ENCODE results near the gene PLCB1. TPM values are rescaled to one million over a fixed set of nuclear protein-coding genes. Genes with fewer than 3 reads are reported as not detected.
"Not testable (repeated sequence)": the region's sequence is repeated elsewhere in the genome, so short reads cannot be mapped to it uniquely, and the experiment has no call there.

Gene PLCB1
- polyA plus RNA-seq, 1 donor from 2014 or later: 0.28 TPM

DNA sequence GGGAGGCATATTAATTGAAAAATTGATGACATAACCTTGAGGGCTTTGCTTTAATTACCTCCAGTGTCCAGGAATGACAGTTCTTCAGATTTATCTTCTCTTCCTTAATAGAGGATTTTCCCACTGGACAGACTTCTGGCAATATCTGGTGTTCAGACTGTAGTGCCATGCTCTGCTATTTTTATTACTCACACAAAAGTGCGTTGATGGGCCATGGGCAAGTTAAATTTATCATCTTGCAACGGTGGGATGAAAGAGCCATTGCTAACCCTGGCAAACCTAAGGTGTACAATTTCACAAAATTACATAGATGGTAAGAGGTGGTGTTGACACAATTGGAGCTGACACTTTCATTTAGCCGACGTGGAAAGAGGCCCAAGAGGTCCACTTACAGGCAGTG is 683.1 kb downstream of the PLCB1 start:
- H3K4me3 Mint-ChIP-seq: no peak overlapping the region
- H3K4me1 Mint-ChIP-seq: no peaks in the 10 kb centered on the region
- peaks cover 2% of the 10 kb centered on the region in 3 donors for H3K9me3 Mint-ChIP-seq
- peaks cover 2% of the 10 kb centered on the region for H3K27me3 Mint-ChIP-seq
- no peak overlapping the region for H3K27ac Mint-ChIP-seq
- no peaks in the 10 kb centered on the region for H3K36me3 Mint-ChIP-seq

DNA sequence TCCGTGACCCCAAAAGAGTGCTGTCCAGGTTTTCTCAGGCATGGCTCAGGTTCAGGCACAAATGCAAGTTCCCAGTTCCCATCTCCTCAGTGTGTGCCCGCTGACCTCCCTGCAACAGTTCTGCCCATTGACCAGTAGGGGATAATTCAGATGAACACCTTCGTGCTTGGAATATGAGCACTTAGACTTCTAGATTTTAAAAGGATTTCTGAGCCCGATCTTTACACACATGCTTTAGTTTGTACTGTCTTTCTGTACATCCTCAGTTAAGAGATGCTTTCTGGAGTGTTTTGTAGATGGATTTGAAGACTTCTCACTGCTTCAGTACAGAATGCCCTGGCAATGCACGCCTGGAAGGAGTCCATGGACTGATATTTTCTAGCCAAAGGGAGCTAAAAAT is 697.2 kb downstream of the PLCB1 start:
- Mint-ChIP-seq H3K4me3 (no peak overlapping the region), H3K9me3 (peaks cover 0 to 4% (median 3%) of the 10 kb centered on the region in 3 donors), H3K36me3 (no peaks in the 10 kb centered on the region), H3K27me3 (no peaks in the 10 kb centered on the region), H3K27ac (no peak overlapping the region), H3K4me1 (no peaks in the 10 kb centered on the region)

DNA sequence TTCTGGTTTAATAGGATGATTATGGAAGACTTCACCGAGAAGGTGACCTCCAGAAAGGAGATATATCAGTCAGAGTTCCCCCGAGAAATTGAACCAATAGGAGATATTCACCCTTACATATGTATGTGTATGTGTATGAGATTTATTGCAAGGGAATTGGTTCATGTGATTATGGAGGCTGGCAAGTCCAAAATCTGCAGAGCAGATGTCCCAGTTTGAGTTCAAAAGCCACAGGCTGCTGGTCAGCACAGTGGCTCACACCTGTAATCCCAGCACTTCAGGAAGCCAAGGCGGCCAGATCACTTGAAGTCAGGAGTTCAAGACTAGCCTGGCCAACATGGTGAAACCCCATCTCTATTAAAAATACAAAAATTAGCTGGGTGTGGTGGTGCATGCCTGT is 702.2 kb downstream of the PLCB1 start:
- not testable (repeated sequence) for H3K4me3 Mint-ChIP-seq, H3K36me3 Mint-ChIP-seq, H3K9me3 Mint-ChIP-seq, H3K27me3 Mint-ChIP-seq, H3K4me1 Mint-ChIP-seq, H3K27ac Mint-ChIP-seq

DNA sequence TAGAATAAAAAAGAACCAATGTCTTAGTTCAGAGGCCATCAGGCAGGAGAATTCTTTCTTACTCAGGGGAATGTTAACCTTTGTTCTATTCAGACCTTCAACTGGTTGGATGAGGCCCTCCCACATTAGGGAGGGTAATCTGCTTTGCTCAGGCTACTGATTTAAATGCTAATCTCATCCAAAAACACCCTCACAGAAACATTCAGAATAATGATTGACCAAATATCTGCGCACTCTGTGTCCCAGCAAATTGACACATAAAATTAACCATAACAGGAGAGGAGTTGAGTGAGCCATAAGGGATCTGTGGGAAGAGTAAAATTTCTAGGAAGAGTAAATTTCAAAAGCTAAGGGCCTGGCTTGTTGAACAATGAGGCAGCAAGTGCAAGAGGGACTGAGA is 702.8 kb downstream of the PLCB1 start:
- H3K9me3 Mint-ChIP-seq: peaks cover 0 to 4% (median 3%) of the 10 kb centered on the region in 3 donors
- H3K27ac Mint-ChIP-seq: no peak overlapping the region
- no peaks in the 10 kb centered on the region for H3K36me3 Mint-ChIP-seq
- H3K4me1 Mint-ChIP-seq: peaks cover 0 to 2% (median 0%) of the 10 kb centered on the region in 3 donors
- no peaks in the 10 kb centered on the region for H3K27me3 Mint-ChIP-seq
- H3K4me3 Mint-ChIP-seq: no peak overlapping the region

- peaks cover 0 to 2% (median 0%) of the 10 kb centered on the region in 3 donors for H3K4me1 Mint-ChIP-seq
Observed at GRCh38 chr20:8837396-8837795, 705.3 kb downstream of the PLCB1 start.

DNA sequence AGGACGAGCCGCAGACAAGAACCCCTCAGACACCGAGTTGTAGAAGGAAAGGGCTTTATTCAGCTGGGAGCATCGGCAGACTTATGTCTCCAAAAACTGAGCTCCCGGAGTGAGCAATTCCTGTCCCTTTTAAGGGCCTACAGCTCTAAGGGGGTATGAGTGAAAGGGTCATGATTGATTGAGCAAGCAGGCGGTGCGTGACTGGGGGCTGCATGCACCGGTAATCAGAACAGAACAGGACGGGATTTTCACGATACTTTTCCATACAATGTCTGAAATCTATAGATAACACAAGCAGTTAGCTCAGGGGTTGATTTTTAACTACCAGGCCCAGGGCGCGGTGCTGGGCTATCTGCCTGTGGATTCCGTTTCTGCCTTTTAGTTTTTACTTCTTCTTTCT is 710.5 kb downstream of the PLCB1 start:
- H3K27ac Mint-ChIP-seq: no peak overlapping the region
- H3K27me3 Mint-ChIP-seq: no peaks in the 10 kb centered on the region
- no peak overlapping the region for H3K4me3 Mint-ChIP-seq
- no peaks in the 10 kb centered on the region for H3K4me1 Mint-ChIP-seq
- H3K9me3 Mint-ChIP-seq: no peaks in the 10 kb centered on the region
- H3K36me3 Mint-ChIP-seq: no peaks in the 10 kb centered on the region

More at GRCh38 chr20:8837396-8837795, 705.3 kb downstream of the PLCB1 start:
- Mint-ChIP-seq H3K4me3 (no peak overlapping the region), H3K27ac (no peak overlapping the region), H3K27me3 (no peaks in the 10 kb centered on the region), H3K36me3 (no peaks in the 10 kb centered on the region), H3K9me3 (peaks cover 0 to 4% (median 3%) of the 10 kb centered on the region in 3 donors)

- H3K4me3 Mint-ChIP-seq: no peak overlapping the region
- H3K36me3 Mint-ChIP-seq: no peaks in the 10 kb centered on the region
- H3K27me3 Mint-ChIP-seq: no peaks in the 10 kb centered on the region
- H3K9me3 Mint-ChIP-seq: peaks cover 0 to 3% (median 0%) of the 10 kb centered on the region in 3 donors
- H3K4me1 Mint-ChIP-seq: no peaks in the 10 kb centered on the region
- no peak overlapping the region for H3K27ac Mint-ChIP-seq
Observed at GRCh38 chr20:8844179-8844578, 712.1 kb downstream of the PLCB1 start.

- H3K27ac Mint-ChIP-seq: no peak overlapping the region
- no peaks in the 10 kb centered on the region for H3K4me1 Mint-ChIP-seq
- H3K4me3 Mint-ChIP-seq: no peak overlapping the region
- H3K9me3 Mint-ChIP-seq: peaks cover 0 to 3% (median 0%) of the 10 kb centered on the region in 3 donors
- no peaks in the 10 kb centered on the region for H3K36me3 Mint-ChIP-seq
- no peaks in the 10 kb centered on the region for H3K27me3 Mint-ChIP-seq
Observed at GRCh38 chr20:8849990-8850389, 717.9 kb downstream of the PLCB1 start.

DNA sequence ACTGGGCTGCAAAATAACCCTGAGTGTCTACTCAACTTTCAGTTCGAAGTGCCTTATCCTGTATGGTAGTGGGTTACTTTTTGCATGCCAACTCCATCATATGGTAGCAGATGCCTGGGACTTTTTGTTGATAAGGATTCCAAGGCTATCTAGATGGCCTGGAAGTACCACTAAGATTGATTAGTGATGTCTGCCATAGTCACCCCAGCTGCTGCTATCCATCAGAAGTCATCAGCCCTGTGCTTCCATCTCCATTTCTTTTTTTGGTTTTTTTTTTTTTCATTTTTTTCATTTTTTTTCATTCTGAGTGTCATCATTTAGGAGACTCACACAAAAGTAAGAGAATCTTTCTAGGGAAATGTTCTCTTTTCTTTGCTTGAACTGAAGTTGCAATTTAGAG is 719.4 kb downstream of the PLCB1 start:
- no peaks in the 10 kb centered on the region for H3K4me1 Mint-ChIP-seq
- no peaks in the 10 kb centered on the region for H3K27me3 Mint-ChIP-seq
- H3K4me3 Mint-ChIP-seq: no peak overlapping the region
- no peaks in the 10 kb centered on the region for H3K36me3 Mint-ChIP-seq
- peaks cover 0 to 3% (median 0%) of the 10 kb centered on the region in 3 donors for H3K9me3 Mint-ChIP-seq
- H3K27ac Mint-ChIP-seq: no peak overlapping the region

GRCh38 chr20:8851919-8852318 is 719.9 kb downstream of the PLCB1 start:
- not testable (repeated sequence) for H3K27me3 Mint-ChIP-seq, H3K4me1 Mint-ChIP-seq, H3K27ac Mint-ChIP-seq, H3K36me3 Mint-ChIP-seq, H3K9me3 Mint-ChIP-seq, H3K4me3 Mint-ChIP-seq

DNA sequence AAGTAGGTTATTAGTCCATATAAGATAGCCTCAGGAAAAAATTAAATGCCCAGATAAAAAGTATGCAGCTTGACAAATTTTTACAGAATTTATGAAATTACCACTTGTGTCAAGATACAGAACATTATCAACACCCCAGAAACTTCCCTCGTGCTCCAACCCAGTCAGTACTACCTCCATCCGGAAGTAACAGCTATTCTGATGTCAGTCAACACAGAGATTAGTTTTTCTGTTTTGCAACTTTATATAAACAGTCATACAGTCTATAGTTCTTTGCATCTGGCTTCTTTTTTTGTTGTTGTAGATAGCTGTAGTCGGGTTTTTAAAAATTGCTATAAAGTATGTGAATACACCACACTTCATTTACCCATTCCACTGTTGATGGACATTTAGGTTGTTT is 721.1 kb downstream of the PLCB1 start:
- H3K9me3 Mint-ChIP-seq, H3K27ac Mint-ChIP-seq, H3K4me3 Mint-ChIP-seq, H3K36me3 Mint-ChIP-seq, H3K4me1 Mint-ChIP-seq, H3K27me3 Mint-ChIP-seq: not testable (repeated sequence)

GRCh38 chr20:8853805-8854338 is 721.8 kb downstream of the PLCB1 start:
- Mint-ChIP-seq H3K4me1 (no peaks in the 10 kb centered on the region), H3K9me3 (no peaks in the 10 kb centered on the region), H3K27ac (no peak overlapping the region), H3K36me3 (no peaks in the 10 kb centered on the region), H3K27me3 (no peaks in the 10 kb centered on the region), H3K4me3 (no peak overlapping the region)

DNA sequence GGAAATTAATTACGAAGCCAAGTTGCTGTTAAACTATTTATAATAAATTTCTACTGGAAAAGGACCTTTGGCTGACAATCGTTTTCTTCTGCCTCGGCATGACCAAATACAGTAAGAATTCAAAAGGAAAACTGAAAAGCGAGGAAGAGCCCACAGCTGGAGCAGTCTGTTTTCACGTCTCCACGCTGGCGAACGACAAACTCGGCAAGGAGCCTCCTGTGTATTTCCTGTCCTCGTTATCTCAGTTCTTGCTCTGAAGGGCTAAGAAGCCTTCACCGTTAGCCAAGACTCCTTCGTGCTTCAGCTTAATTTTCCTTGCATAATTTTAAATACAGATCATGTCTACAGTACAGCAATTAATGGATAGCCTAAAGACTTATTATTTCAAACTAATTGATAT is 722.5 kb downstream of the PLCB1 start:
- Mint-ChIP-seq H3K4me1 (no peaks in the 10 kb centered on the region), H3K27me3 (no peaks in the 10 kb centered on the region), H3K9me3 (no peaks in the 10 kb centered on the region), H3K36me3 (no peaks in the 10 kb centered on the region), H3K27ac (no peak overlapping the region), H3K4me3 (no peak overlapping the region)

DNA sequence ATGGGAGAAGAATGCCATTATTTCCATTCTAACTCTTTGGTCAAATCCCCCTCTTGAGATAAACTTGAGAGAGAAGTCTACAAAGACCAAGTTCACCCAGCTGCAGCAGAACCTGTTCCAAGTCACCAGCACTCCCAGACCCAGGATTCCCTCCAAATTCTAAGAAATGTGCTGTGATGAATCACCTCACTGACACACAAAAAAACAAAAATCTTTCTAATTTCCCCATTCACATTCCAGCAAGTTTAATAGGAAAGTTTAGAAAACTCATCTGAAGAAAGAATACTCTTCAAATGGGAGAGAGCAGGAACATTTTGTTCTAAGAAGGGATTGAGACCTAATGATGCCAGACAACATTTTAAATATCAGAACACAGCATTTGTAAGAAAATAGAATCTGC is 723.2 kb downstream of the PLCB1 start:
- Mint-ChIP-seq H3K4me1 (no peaks in the 10 kb centered on the region), H3K27ac (no peak overlapping the region), H3K27me3 (no peaks in the 10 kb centered on the region), H3K4me3 (no peak overlapping the region), H3K36me3 (no peaks in the 10 kb centered on the region), H3K9me3 (no peaks in the 10 kb centered on the region)

- Mint-ChIP-seq H3K4me3 (no peak overlapping the region), H3K36me3 (no peaks in the 10 kb centered on the region), H3K27me3 (no peaks in the 10 kb centered on the region), H3K4me1 (no peaks in the 10 kb centered on the region), H3K9me3 (no peaks in the 10 kb centered on the region), H3K27ac (no peak overlapping the region)
Observed at GRCh38 chr20:8856668-8857067, 724.6 kb downstream of the PLCB1 start.

GRCh38 chr20:8858181-8858787 is 726.2 kb downstream of the PLCB1 start:
- Mint-ChIP-seq H3K27ac (no peak overlapping the region), H3K36me3 (no peaks in the 10 kb centered on the region), H3K4me1 (no peaks in the 10 kb centered on the region), H3K4me3 (no peak overlapping the region), H3K27me3 (no peaks in the 10 kb centered on the region), H3K9me3 (no peaks in the 10 kb centered on the region)

Measured in IgD-negative memory B cell (primary cell).